IMR-90 (cell line): ENCODE results near the gene EPB41L5.

Experiments used
- BHLHE40 ChIP-seq: fragments of 150-350 bp; IDR thresholded peaks from 2 replicates; pipeline ENCODE4 v1.6.1; 2016; ENCODE audit warnings: mild to moderate bottlenecking, low read depth, low read length
- CTCF ChIP-seq: conservative IDR thresholded peaks from 2 replicates; pipeline ENCODE4 v1.5.1; 2012; ENCODE audit warnings: mild to moderate bottlenecking, low read depth, low read length, improper control_type of control experiment
- POLR2A ChIP-seq: IDR thresholded peaks from 2 replicates; pipeline ENCODE4 v1.6.1; 2012; ENCODE audit warnings: mild to moderate bottlenecking, low read depth, low read length
- RAD21 ChIP-seq: IDR thresholded peaks from 2 replicates; pipeline ENCODE4 v1.6.1; 2012; ENCODE audit warnings: low read length, improper control_type of control experiment
- RCOR1 ChIP-seq: IDR thresholded peaks from 2 replicates; pipeline ENCODE4 v1.6.1; 2012; ENCODE audit warnings: mild to moderate bottlenecking, low read length, improper control_type of control experiment; ENCODE audit not compliant: insufficient replicate concordance
- USF2 ChIP-seq: fragments of 150-350 bp; IDR thresholded peaks from 2 replicates; pipeline ENCODE4 v1.6.1; 2017; ENCODE audit warnings: mild to moderate bottlenecking, antibody characterized with exemption, low read length, low read depth

GRCh38 chr2:120140866-120141265, 128.0 kb downstream of the EPB41L5 start:
- TF ChIP-seq CTCF (no peak), BHLHE40 (no peak), RAD21 (no peak), USF2 (no peak), POLR2A (no peak), RCOR1 (no peak)
